ENCODE measurements around the gene TBC1D3B.
"Not testable (repeated sequence)": the region's sequence is repeated elsewhere in the genome, so short reads cannot be mapped to it uniquely, and the experiment has no call there.

Gene TBC1D3B

DNA sequence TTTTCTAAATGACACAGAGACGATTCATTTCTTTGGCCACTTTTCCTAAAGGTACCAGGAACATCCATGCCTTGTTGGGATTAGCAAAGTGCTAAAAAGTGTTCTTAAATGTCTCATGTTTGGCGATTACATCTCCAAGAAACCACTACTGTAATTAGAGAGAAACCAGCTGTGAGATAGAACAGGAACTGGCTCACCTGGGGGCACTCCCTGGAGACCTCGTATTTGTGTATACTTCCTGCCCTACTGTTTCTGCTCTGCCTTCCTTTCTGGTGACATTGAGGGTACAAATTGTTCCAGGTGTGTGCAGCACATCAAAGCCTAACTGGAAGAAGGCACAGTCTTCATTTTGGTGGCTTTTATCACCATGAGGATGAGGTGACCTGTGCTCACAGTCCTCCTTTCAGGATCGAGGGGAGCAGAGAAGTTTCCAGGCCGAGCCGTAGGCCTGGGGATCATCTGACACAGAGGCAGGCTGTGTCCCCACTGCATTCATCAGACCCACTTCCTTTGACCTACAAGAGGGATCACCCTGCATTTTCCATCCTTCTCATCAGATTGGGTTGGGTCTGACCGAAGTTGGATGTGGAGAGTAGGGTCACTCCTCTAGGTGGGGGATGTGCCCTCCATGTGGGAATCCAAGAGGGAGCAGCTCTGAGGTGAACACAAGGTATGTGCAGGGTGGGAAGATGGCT, 49.1 kb downstream of the TBC1D3B start:
- no peak for DNase-seq

DNA sequence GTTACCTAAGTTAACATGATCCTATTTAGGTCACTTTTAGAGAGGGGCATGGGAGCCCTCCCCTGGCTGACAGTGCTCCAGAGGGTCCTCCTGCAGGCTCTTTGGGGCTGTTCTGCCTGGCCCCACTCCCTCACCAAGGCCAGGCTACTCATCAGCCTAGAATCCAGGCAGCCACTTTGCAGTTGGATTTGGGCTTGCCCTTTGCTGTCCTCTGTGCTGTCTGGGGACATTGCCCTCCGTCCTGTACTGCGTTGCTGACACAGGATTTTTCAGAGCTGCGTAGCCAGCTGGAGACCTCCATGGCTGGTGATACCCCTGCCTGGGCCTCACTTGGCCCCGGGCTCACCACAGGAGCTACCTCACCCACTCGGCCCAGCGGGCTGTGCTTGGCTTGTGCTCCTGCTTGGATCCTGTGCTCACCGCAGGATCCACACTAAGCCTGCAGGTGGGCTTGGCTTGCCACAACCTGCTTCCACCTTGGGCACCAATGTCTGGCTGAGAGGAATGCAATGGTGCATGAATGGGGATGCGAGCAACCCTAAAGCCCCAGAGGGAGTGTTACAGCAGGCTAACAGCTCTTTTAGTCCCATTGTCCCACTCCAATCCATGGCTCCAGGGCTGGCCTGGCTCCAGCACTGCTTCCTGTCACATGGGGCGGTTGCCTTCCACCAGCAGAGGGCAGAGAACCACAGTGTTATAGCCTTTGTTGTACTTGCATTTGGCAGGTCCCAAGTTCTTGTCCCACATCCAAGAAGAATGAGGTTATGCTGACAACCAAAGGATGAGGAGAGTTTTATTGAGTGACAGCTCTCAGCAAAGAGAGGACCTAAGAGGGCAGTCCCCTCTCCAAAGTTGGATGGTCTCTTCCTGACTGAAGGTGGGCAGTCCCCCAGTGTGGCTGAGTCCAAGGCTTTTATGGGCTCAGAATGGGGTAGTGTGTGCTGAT, 51.3 kb downstream of the TBC1D3B start:
- DNase-seq, result no peak

- DNase-seq, result no peak
These were observed 53.0 kb downstream of the TBC1D3B start for GRCh38 chr17:36123431-36123830.

DNA sequence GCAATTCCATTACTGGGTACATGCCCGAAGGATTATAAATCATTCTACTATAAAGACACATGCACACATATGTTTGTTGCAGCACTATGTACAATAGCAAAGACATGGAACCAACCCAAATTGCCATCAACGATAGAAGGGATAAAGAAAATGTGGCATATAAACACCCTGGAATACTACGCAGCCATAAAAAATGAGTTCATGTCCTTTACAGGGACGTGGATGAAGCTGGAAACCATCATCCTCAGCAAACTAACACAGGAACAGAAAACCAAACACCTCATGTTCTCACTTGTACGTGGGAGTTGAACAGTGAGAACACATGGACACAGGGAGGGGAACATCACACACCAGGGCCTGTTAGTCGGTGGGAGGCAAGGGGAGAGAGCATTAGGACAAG, 55.3 kb downstream of the TBC1D3B start:
- DNase-seq, result not testable (repeated sequence)

- DNase-seq, result no peak
These were observed 56.2 kb downstream of the TBC1D3B start for GRCh38 chr17:36120221-36120620.

DNA sequence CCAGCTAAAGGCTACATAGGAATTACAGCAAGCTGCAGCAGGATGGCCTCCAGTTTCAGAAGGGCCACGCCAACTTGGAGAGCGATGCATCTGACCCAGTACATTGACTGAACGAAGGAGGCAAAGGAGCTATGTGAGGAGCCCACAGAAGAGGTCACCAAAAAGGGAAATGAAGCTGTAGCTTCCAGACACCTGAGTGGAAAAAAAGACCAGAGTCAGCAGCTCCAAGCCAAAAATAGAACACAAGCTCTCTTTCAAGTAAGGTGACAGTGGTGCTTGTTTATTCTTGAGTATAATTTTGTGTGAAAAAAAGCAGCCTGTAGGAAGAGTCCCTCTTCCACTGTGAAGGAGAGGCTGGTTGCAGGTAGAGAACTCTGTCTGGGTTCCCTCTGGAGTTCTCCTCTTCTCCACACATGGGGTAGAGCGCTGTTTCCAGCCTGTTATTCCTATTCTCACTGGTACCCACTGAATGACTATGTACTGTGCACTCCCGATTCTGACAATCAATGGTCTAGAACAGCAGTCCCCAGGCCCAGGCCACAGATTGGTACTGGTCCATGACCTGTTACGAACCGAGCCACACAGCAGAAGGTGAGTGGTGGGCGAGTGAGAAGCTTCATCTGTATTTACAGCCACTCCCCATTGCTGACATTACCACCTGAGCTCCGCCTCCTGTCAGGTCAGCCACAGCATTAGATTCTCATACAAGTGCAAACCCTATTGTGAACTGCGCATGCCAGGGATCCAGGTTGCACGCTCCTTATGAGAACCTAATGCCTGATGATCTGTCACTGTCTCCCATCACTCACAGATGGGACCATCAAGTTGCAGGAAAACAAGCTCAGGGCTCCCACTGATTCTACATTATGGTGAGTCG, 57.7 kb downstream of the TBC1D3B start:
- DNase-seq, result no peak

DNA sequence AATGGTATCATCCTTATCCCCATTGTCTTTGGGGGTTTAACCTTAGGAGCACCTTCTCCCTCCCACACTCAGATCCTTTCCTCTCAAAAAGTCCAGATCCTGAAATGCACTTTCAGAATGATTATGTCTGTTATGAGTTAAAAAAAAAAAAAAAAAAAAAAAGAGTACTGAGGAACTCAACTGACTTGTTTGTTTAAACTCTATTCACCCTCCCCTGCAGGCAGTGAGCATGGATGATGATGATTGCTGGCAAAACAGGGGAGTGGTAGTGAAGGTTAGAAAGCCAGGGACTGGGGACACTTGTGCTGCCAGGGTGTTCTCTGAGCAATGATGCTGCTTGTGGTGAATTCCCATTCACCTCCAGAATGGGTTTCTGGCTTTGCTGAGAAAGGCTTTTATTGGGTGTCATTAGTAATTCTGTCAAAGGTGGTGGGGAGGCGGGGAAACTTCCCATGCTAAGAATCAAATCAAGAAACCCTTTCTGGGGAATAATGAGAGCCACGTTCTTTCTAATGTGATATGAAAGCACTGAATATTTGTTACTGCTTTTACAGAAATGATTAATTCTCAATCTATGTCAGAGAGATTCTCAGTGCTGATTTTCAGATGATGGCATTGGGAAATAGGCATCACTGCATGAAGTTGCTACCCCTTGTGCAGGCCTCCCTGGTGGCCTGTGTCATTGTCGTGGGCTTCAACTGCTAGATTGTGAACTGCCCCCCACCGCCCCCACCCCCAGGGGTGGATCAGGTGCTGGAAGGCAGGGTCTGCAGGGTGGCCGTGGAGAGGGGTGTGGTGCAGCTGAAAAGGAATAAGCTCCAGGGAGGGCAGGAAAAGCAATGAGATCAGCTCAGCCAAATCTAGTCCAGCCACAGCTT, 58.7 kb downstream of the TBC1D3B start:
- no peak for DNase-seq

Data from activated CD4-positive, alpha-beta T cell treated with anti-CD3 and anti-CD28 coated beads, Interleukin-2, amount 50 U/mL, for 4 hours (primary cell).